HG03439 (cell line): Measurements from ENCODE around the gene CACNA1I.

ENCODE experiments used
- ATAC-seq: cut with Tn5 transposase; IDR thresholded peaks from one replicate; pipeline ENCODE4 v1.9.1; 2021; ENCODE audit warnings: mild to moderate bottlenecking, moderate library complexity; ENCODE audit not compliant: unreplicated experiment

The CACNA1I gene

DNA sequence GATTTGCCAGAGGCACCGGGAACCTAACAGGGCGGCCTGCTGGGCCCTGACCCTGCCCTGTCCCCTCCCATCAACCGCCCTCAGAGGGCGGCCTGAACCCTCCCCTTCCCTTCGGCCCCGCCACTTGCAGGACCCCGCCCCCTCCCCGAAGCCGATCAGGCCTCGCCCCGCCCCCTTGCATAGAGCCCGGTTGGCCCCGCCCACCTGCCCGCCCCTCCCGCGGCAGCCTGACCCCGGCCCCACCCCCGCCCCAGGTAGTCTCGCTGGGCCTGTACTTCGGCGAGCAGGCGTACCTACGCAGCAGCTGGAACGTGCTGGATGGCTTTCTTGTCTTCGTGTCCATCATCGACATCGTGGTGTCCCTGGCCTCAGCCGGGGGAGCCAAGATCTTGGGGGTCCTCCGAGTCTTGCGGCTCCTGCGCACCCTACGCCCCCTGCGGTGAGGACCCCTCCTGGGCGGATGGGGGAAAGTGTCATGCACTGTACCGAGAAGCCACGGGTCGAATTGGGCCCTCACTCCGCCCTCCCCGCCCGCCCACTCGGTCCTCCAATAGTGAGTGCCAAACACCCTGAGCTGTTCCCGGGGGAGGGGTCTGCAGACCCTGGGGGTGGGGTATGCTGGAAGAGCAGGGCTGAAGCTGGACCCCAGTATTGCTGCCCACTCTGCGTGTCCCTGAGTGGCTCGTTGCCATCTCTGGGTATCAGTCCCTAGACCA, 94.1 kb downstream of the CACNA1I start:
- ATAC-seq: no peak

DNA sequence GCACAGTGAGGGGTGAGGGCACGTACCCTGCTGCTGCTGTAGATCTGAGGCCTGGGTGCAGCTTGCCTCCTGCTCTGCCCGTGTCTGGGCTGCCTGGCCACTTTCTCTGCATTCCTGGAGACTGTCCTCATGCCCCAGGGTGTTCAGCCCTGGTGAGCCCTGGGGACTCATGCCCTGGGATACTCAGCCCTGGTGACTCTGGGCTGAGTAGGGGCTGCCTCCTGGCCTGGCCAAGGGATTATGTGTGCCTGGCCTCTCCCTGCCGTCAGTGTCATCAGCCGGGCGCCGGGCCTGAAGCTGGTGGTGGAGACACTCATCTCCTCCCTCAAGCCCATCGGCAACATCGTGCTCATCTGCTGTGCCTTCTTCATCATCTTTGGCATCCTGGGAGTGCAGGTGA, 94.7 kb downstream of the CACNA1I start:
- ATAC-seq: no peak

DNA sequence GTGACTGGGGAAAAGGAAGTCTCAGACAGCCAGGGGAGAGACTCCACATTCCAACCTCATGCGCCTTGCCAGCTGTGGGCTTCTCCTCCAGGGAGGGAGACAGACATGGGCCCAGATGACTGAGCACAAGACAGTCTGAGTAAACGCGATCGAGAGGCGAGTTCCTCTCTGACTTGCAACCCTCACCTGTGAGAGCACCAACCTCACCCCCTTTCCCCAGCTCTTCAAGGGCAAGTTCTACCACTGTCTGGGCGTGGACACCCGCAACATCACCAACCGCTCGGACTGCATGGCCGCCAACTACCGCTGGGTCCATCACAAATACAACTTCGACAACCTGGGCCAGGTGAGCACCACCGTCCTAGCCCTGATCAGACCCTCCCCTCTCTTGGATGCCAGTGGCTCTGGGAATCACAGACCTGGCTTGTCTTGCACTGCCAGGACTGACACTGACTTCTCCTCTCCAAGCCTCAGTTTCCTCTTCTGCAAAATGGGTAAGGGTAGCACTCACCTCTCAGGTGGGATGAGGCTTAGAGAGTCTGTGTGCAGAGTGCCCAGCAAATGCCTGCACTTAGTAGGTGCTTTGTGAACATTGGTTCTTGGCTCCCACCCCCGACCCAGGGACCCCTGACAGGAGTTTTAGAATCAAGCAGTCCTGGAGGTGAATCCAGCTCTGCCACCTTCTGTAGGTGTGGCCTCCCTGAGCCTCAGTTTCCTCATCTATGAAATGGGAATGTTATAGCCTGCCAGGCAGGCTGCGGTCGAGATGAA, 95.3 kb downstream of the CACNA1I start:
- no peak for ATAC-seq

DNA sequence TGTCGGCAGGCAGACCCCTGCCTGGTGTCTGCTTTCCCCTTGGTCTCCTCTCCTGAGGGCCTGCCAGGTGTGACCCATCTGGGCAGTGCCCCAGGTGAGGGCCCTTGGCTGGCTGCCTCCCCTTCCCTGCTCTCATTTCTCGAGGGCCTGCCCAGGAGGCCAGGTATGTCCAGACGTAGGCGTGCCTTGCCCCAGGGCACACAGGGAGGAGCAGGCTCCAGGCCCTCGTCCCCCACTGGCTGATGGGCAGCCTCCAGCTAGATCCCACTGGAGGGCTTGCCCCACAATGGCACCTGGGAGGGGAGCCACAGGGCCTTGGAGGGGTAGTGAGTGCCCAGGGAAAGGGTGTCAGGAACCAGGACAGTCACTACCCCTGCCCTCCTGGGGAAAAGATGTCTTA, 95.9 kb downstream of the CACNA1I start:
- ATAC-seq: no peak

DNA sequence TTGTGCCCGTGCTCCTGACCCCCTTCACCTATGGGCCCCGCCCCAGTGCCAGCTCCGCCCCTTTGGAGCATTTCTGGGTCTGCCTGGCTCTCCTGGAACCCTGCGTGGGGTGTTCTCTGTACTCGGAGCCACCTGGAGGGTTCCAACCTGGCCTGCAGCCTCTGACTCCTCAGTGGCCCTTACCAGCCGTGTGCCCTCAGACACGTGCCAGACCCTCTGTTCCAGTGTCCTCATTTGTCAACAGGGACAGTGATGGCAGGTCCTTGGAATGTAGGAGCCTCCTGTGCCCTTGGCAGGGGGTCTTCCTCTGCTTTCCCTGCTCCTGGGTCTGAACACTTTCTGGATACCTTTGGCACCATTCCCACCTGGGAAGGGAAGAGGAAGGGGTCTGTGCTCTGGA, 96.4 kb downstream of the CACNA1I start:
- no peak for ATAC-seq

DNA sequence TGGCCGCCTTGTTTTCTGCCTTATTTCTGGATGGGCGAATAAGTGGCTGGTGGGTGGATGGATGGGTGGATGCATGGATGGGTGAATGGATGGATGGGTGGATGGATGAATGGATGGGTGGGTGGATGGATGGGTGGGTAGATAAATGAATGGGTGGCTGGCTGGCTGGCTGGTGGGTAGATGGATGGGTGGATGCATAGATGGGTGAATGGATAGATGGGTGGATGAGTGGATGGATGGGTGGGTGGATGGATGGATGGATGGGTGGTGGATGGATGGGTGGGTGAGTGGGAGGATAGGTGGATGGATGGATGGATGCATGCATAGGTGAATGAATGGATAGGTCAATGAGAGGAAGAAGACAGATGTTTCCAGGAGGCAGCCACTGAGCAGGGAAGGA, 98.9 kb downstream of the CACNA1I start:
- ATAC-seq: no peak

DNA sequence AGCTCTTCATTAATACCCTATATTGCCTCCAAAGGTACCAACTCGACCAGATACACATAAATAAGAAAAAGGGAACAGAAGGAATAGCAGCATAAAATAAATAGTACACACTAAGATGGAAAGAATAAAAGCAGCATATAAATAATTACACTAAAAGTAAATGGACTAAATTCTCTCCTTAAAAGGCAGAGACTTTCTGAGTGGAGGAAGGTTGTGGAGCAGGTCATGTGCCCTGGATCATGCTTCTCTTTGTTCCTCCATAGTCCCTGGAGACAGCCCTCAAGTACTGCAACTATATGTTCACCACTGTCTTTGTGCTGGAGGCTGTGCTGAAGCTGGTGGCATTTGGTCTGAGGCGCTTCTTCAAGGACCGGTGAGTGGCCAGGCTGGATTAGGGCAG, 101.4 kb downstream of the CACNA1I start:
- ATAC-seq: no peak

DNA sequence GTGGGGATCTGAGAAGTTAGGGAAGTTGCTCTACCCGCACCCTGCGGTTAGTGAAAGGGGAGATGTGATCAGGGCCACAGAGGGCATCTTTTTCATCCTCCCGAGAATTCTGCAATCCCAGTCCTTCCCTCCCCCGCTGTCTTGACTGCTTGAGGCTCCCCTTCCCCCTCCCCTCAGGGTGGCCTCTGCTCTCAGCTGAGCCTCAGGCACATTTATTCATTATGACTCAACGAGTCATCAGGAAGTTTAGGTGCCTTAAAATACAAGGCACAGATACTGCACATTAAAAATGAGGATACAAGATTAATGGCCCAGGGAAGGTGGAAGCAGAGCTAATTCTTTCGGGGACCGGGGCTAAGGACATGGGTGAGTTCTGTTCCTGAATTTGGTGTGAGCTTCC, 104.0 kb downstream of the CACNA1I start:
- ATAC-seq: no peak

DNA sequence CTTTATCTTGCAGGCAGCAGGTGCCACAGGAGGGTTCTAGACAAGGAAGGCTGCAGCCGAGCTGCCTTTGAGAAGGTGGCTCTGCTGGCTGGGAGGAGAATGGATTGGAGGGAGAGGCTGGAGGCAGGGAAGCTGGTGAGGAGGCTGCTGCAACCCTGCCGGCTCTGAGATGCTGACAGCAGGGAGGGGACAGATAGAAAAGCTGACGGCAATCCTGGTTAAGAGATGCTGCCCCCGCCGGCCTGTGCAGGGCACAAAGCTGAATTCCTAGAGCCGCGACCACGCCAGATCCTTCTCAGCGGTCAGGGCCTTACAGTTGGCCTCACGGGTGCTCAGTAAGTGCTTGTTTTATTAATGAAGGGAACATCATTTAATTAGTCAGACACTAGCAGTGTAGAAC, 105.4 kb downstream of the CACNA1I start:
- no peak for ATAC-seq

DNA sequence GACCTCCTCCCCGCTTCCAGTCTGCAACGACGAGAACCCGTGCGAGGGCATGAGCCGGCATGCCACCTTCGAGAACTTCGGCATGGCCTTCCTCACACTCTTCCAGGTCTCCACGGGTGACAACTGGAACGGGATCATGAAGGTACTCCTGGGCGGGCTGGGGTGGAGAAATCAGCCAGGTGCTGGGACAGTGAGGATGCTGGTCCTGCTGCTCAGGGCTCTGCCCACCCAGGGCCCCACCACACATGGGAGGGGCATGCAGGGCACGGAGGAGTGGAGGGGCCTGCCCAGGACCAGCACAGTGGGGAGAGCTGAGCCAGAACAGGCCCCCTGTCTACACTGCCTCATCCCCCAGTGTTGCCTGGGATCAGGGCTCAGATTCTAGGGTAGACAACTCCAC, 107.4 kb downstream of the CACNA1I start:
- ATAC-seq: no peak

DNA sequence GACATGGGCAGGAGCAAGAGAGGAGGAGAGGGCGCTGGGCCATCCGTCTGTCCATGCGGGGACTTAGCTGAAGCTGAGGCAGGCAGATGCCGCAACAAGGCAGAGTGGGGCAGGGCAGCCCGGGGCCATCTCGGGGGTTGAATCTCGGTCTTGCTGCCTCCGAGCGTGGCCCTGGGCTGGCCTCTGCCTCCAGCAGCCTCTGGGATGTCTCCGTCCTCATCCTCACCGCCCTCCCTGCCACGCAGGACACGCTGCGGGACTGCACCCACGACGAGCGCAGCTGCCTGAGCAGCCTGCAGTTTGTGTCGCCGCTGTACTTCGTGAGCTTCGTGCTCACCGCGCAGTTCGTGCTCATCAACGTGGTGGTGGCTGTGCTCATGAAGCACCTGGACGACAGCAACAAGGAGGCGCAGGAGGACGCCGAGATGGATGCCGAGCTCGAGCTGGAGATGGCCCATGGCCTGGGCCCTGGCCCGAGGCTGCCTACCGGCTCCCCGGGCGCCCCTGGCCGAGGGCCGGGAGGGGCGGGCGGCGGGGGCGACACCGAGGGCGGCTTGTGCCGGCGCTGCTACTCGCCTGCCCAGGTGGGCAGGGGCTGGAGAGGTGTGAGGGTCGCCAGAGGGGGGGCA, 108.4 kb downstream of the CACNA1I start:
- no peak for ATAC-seq

DNA sequence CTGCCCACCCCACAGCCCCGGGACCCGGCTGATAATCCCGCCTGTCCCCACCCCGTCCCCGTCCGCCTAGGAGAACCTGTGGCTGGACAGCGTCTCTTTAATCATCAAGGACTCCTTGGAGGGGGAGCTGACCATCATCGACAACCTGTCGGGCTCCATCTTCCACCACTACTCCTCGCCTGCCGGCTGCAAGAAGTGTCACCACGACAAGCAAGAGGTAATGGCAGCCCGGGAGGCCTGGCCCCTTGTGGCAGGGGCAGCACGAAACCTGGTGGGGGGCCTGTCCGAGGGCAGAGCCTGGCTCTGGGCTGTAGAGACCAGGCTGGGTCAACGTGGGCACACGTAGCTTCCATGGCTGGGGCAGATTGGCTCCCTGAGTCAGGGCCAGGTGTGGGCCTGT, 109.1 kb downstream of the CACNA1I start:
- ATAC-seq: no peak

DNA sequence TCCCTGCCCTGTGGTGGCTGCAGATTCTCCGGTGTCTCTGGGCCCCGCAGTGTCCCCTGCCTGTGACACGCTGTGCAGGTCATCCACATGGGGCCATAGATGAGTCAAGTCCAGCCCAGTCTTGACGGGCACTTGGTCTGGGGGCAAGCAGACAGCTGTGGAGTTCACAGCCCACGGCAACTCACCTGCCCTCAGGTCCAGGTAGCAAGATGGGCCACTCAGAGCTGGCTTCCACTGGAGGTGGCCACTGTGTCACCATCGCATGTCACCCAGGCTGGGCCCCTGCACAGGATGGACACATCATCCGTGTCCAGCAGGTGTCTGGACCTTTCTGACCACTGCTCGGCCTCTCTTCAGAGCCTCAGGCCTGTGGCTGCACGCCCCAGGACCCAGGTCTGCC, 109.9 kb downstream of the CACNA1I start:
- ATAC-seq: no peak

DNA sequence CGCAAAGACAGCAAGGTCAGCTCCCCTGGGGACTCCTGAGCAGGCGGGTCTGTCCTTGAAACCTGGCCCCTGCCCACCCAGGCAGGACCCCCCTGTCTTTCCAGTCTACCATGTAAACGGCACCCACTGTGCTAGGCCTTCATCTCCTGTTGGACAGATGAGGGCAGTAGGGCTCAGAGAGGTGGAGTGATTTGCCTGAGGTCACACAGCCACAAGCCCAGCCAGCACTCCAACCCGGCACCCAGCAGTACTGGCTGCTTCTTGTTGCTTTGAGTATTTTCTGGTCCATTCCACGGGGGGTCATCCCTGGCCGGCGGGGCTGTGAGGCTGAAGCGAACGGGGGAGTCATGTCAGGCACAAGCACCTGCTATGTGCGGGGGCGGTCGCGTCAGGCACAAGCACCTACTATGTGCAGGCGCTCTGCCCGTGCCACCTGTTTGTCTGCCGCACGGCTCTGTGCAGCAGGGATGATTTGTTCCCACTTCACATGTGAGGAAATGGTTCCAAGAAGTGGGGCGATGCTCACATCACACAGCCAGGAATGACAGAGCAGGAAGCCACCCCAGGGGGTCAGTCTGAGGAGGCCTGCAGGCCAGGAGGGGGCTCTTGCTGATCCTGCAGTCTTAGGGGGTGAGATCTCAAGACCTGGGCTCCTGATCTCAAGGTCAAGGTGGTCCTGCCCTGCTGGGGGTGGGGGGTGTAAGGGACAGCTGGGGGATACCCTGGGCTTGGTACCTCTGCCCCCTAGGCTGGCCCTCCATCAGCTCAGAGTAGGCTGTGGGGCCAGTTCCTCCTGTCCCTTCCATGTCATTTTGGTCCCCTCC, 110.7 kb downstream of the CACNA1I start:
- no peak for ATAC-seq

DNA sequence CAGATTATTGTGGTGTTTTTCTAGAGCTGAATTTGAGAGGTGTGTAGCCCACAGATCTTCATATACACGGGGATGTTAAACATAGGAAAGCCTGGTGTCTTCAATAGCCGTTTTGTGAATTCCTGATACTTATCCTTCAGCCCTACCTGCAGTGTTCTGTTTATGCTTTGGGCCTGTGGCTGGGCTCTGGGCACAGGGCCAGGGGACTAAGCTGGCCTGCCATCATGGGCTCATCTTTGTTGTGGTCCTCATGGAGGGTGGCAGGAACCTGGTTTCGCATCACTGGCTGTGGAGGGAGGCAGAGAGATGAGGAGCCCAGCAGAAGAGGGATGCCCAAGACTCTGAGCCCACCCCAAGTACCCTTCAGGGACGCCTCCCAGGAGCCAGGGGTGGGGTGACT, 112.4 kb downstream of the CACNA1I start:
- ATAC-seq: no peak

DNA sequence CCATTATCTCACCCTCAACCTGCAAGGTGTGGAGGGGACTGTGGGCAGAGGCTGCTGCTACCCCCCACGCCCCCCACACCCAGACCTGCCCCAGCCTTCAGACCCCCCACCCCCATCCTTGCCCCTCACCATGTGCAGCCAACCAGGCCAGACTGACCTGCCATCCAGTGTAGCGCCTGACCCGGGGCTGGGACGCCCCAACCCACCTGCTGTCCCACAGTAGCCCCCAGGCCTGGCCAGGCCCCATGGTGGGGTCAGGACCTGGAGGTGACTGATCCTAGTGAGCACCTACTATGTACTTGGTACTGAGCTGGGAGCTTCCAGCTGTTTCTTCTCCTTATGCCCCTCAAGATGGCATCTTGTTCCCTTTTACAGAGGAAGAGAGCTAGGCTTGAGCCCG, 113.1 kb downstream of the CACNA1I start:
- no peak for ATAC-seq

DNA sequence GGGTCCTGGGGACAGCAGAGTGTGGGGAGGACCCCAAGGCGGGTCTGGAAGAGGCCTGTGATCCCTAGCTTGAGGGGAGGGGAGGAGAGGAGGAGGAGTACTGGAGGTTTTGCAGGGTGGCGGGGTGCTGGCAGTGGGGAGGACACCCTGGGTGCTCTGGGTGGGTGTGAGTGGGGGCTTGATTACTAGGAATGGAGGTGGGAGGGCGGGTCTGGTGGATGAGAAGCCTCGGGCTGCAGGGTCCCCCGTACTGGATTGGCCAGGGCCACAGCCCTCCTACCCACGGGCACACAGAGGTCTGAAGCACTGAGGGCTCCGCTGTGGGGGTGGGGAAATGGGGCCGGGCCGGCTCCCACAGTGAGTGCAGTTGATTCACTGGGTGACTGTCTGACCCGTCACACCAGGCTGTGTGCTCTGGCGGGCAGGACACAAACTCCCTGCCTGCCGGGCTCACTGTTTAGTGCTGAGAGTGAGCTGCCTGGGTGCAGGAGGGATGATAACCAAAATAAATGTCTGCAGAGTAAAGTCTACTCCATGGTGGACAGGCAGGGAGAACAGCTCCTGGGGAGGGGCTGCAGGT, 114.2 kb downstream of the CACNA1I start:
- ATAC-seq: no peak

DNA sequence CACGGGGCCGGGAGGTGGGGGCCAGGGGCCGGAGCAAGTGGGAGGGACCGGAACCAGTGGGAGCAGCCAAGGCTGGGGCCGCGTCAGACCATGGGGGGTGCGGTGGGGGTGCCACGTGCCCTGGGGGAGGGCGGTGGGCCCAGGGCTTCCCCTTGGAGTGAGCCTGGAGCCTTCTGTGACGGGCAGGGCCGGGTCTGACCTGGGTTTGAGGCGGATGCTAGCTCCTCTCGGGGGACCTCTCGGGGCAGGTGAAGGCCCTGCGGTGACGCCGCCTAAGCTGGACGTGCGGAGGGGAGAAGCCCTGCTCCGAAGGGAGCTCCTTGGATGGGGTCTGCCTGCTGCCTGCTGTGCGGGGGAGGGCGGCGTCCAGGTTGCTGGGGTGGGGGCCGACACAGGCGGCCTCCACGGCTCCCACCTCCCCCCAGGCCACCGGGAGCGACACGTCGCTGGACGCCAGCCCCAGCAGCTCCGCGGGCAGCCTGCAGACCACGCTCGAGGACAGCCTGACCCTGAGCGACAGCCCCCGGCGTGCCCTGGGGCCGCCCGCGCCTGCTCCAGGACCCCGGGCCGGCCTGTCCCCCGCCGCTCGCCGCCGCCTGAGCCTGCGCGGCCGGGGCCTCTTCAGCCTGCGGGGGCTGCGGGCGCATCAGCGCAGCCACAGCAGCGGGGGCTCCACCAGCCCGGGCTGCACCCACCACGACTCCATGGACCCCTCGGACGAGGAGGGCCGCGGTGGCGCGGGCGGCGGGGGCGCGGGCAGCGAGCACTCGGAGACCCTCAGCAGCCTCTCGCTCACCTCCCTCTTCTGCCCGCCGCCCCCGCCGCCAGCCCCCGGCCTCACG, 115.0 kb downstream of the CACNA1I start:
- ATAC-seq: no peak

DNA sequence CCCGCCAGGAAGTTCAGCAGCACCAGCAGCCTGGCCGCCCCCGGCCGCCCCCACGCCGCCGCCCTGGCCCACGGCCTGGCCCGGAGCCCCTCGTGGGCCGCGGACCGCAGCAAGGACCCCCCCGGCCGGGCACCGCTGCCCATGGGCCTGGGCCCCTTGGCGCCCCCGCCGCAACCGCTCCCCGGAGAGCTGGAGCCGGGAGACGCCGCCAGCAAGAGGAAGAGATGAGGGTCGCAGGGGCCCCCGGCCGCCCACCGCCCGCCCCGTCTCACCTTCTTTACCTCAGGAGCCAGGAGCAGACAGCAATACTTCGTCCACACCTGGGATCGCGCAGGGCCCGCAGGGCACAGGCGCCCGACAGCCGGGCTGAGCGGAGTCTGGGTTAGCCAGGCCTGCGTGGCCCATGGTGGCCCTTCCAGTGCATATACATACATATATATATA, 115.6 kb downstream of the CACNA1I start:
- no peak for ATAC-seq
